Mesendoderm (in vitro differentiated cells): Measurements from ENCODE around the gene SMIM1.

Experiments
- DNase-seq: peaks from one replicate; pipeline ENCODE4 v3.0.0; 2013
- H2AK5ac ChIP-seq: 2 replicates; pipeline ENCODE4 v1.6.1; 2013; ENCODE audit warnings: low read length, inconsistent platforms
- H2BK120ac ChIP-seq: 2 replicates; pipeline ENCODE4 v1.6.1; 2013; ENCODE audit warnings: low read depth, mild to moderate bottlenecking, low read length, moderate library complexity, mixed read lengths
- H2BK15ac ChIP-seq: replicated peaks from 2 replicates; pipeline ENCODE4 v1.6.1; 2013; ENCODE audit warnings: low read depth, mild to moderate bottlenecking, moderate library complexity
- H2BK5ac ChIP-seq: 2 replicates; pipeline ENCODE4 v1.6.1; 2013; ENCODE audit warnings: low read length, inconsistent platforms
- H3K18ac ChIP-seq: 2 replicates; pipeline ENCODE4 v1.6.1; 2013; ENCODE audit warnings: mild to moderate bottlenecking, low read length, mixed read lengths
- H3K23ac ChIP-seq: one replicate; pipeline ENCODE4 v1.6.1; 2013; ENCODE audit warnings: low read length
- H3K27ac ChIP-seq: 2 replicates; pipeline ENCODE4 v1.5.1; 2013; ENCODE audit warnings: low read depth, mild to moderate bottlenecking, inconsistent platforms, low read length, moderate library complexity
- H3K27me3 ChIP-seq: 2 replicates; pipeline ENCODE4 v1.6.1; 2013; ENCODE audit warnings: low read length, control low read depth, mild to moderate bottlenecking, inconsistent platforms; ENCODE audit not compliant: insufficient read depth, poor library complexity
- H3K36me3 ChIP-seq: 2 replicates; pipeline ENCODE4 v1.6.1; 2013; ENCODE audit warnings: low read length, inconsistent platforms; ENCODE audit not compliant: control insufficient read depth, insufficient read depth
- H3K4ac ChIP-seq: one replicate; pipeline ENCODE4 v1.6.1; 2013; ENCODE audit warnings: low read depth, mild to moderate bottlenecking, low read length, moderate library complexity
- H3K4me1 ChIP-seq: 2 replicates; pipeline ENCODE4 v1.6.1; 2013; ENCODE audit warnings: low read depth, low read length, inconsistent platforms; ENCODE audit not compliant: control insufficient read depth
- H3K4me2 ChIP-seq: 2 replicates; pipeline ENCODE4 v1.6.1; 2013; ENCODE audit warnings: low read length
- H3K4me3 ChIP-seq: 2 replicates; pipeline ENCODE4 v1.5.1; 2013; ENCODE audit warnings: mild to moderate bottlenecking, low read length
- H3K56ac ChIP-seq: one replicate; pipeline ENCODE4 v1.6.1; 2013; ENCODE audit warnings: low read length
- H3K79me1 ChIP-seq: 2 replicates; pipeline ENCODE4 v1.6.1; 2013; ENCODE audit warnings: low read length, inconsistent platforms
- H3K79me2 ChIP-seq: 2 replicates; pipeline ENCODE4 v1.6.1; 2013; ENCODE audit warnings: mild to moderate bottlenecking, low read length; ENCODE audit not compliant: control insufficient read depth, insufficient read depth
- H3K9ac ChIP-seq: 2 replicates; pipeline ENCODE4 v1.6.1; 2013; ENCODE audit warnings: low read length, inconsistent platforms
- H4K5ac ChIP-seq: one replicate; pipeline ENCODE4 v1.6.1; 2013; ENCODE audit warnings: low read length
- H4K8ac ChIP-seq: one replicate; pipeline ENCODE4 v1.6.1; 2013; ENCODE audit warnings: low read depth, mild to moderate bottlenecking, control low read depth, low read length, moderate library complexity
- WGBS: extraction: QIAGEN DNeasy Blood & Tissue Kit; methylation state at CpG from one replicate; pipeline ENCODE4 v1.1.7; 2013; ENCODE audit warnings: low lambda C conversion rate, missing lambda C conversion rate; ENCODE audit not compliant: insufficient coverage; ENCODE audit errors: extremely low coverage; 5-methylcytosine and 5-hydroxymethylcytosine counted together

Gene SMIM1

DNA sequence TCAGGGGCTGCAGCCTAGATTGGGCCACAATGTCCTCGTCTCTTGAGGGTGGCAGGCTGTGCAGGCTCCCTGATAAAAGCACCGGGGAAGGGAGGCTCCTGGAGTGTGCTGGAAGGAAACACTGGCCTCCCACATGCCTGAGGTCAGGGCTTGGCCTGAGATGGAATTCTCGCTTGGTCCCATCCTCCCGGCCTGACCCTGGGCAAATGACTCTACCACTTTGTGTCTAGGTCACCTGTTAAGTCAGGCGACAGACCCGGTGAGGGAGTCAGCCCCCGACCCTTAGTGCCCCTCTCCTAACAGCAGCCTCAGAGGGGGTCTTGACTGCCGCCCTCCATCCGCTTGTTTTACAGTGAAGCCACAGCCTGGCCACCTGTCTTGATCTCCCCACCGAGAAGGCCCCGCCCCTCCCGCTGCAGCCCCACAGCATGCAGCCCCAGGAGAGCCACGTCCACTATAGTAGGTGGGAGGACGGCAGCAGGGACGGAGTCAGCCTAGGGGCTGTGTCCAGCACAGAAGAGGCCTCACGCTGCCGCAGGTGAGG, 2.5 kb downstream of the SMIM1 start:
- no peaks in the 10 kb centered on the region for H3K4me1 ChIP-seq
- H3K4ac ChIP-seq = no peak overlapping the region

DNA sequence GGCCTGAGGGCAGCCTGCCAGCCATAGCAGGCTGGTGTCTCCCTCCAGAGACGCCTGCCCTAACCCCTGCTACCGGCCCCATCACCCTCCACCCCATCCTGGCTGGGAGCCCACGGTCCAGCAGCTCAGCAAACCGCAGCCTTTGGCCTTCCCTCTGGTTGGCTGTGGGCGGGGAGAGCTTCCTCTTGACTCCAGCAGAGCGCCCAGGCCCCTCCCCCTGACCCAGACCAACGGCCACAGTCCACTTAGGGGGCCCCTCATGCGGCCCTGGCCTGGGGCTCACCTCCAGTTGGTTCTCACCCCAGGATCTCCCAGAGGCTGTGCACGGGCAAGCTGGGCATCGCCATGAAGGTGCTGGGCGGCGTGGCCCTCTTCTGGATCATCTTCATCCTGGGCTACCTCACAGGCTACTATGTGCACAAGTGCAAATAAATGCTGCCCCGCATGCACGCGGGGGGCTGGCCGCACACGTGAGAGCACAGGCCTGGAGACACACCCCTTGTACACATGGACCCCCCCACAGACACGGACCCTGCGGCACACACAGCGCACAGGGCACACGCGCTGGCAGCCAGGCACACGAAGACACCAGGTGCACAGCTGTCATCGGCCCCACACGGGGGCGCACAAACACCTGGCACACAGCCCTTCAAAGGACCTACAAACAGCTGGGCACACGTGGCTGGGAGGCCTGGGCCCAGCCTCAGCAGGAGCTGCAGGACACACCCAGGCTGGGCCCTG, 3.1 kb downstream of the SMIM1 start:
- Histone ChIP-seq H2BK15ac (no peak overlapping the region), H3K56ac (no peak overlapping the region), H3K4me2 (no peak overlapping the region), H3K79me2 (no peaks in the 10 kb centered on the region), H3K27ac (no peak overlapping the region), H2BK5ac (no peak overlapping the region), H3K9ac (no peak overlapping the region), H2BK120ac (no peak overlapping the region), H3K18ac (no peak overlapping the region), H4K5ac (no peak overlapping the region), H3K79me1 (no peaks in the 10 kb centered on the region), H4K8ac (no peak overlapping the region), H3K4me3 (no peak overlapping the region), H3K4ac (no peak overlapping the region), H3K36me3 (peaks cover 5% of the 10 kb centered on the region), H3K23ac (no peak overlapping the region), H3K4me1 (no peaks in the 10 kb centered on the region), H3K27me3 (no peaks in the 10 kb centered on the region), H2AK5ac (no peak overlapping the region)
- DNase-seq = peak; percentile 76
- WGBS = no CpG with 5 or more reads among the region's 27 CpGs

More for the DNA sequence above, 2.5 kb downstream of the SMIM1 start:
- no peaks in the 10 kb centered on the region for H3K27me3 ChIP-seq
- no peak overlapping the region for H3K4me3 ChIP-seq
- H3K79me1 ChIP-seq = no peaks in the 10 kb centered on the region
- H2AK5ac ChIP-seq = no peak overlapping the region
- no peak overlapping the region for H2BK15ac ChIP-seq
- no peak overlapping the region for H3K18ac ChIP-seq
- no peaks in the 10 kb centered on the region for H3K79me2 ChIP-seq
- no peak overlapping the region for H4K5ac ChIP-seq
- H3K36me3 ChIP-seq = peaks cover 2% of the 10 kb centered on the region
- H2BK120ac ChIP-seq = no peak overlapping the region
- H3K4me2 ChIP-seq = no peak overlapping the region
- no peak overlapping the region for H3K27ac ChIP-seq
- WGBS = no CpG with 5 or more reads among the region's 17 CpGs
- H2BK5ac ChIP-seq = no peak overlapping the region
- DNase-seq = no peak
- no peak overlapping the region for H3K56ac ChIP-seq
- no peak overlapping the region for H3K9ac ChIP-seq
- H3K23ac ChIP-seq = no peak overlapping the region
- H4K8ac ChIP-seq = no peak overlapping the region

DNA sequence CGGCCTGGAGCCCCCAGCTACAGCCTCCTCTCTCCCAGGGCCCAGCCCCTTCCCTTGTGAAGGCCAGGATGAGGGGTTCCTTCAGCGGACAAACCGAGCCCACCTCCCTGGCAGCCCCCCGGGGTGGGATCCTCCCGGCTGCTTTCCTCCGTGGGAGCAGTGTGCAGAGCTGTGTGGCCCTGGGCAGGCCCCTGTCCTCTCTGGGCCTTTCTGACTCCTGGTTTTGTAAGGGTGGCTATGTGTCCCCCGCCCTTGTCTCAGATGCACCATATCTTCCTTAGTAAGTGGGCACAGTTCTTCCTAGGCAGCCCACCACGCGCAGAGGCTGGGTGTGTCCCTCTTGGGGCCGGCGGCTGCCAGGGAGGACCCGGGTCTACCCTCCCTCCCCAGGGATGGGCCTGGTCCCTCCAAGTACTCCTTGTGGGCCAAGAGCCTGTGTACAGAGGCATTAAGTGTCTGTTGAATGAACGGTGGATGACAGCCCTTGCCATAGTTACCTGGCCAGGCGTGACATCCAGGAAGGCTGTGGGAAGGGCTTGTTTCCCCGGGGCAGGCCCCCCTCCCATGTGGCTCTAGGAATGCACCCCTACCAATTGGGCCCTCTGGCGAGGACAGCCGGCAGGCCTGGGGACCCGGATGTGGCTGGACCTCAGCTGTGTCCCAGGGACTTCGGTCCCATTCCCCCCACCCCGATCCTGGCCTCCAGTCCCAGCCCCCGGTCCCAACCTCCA, 3.8 kb downstream of the SMIM1 start:
- Histone ChIP-seq H2BK5ac (no peak overlapping the region), H3K4me1 (no peaks in the 10 kb centered on the region), H3K27me3 (no peaks in the 10 kb centered on the region), H3K36me3 (peaks cover 5% of the 10 kb centered on the region), H4K5ac (no peak overlapping the region), H3K56ac (no peak overlapping the region), H3K79me2 (no peaks in the 10 kb centered on the region), H3K4ac (no peak overlapping the region), H3K79me1 (no peaks in the 10 kb centered on the region), H4K8ac (no peak overlapping the region), H2AK5ac (no peak overlapping the region), H2BK15ac (no peak overlapping the region), H3K27ac (no peak overlapping the region), H3K18ac (no peak overlapping the region), H3K4me2 (no peak overlapping the region), H3K4me3 (no peak overlapping the region), H3K23ac (no peak overlapping the region), H3K9ac (no peak overlapping the region), H2BK120ac (no peak overlapping the region)
- no CpG with 5 or more reads among the region's 21 CpGs for WGBS
- no peak for DNase-seq

DNA sequence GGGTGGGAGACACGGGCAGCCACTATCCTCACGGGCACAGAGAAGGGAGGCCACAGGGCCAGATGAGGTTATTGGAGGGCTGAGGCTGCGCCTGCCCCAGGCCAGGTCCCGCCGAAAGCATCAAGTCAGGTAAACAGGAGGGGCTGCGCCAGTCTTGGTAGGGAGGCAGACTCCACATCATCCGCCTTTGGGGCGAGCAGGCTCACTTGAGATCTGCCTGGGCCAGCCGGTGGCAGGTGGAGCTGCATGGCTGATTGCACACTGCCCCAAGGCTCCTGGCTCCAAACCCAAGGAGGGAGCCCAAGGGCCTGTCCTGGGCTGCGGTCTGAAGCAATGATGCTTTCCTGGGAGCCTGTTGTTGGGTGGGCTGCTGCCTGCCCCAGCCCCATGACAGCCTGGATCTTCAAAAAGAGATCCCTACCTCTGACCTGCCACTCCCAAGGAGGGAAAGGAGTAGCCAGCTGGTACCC, 4.6 kb downstream of the SMIM1 start:
- H3K27me3 ChIP-seq = no peaks in the 10 kb centered on the region
- no peak overlapping the region for H3K23ac ChIP-seq
- no peak overlapping the region for H2BK5ac ChIP-seq
- no peak overlapping the region for H4K5ac ChIP-seq
- H3K36me3 ChIP-seq = peaks cover 7% of the 10 kb centered on the region
- H2AK5ac ChIP-seq = no peak overlapping the region
- H3K4ac ChIP-seq = no peak overlapping the region
- H2BK15ac ChIP-seq = no peak overlapping the region
- no peak overlapping the region for H3K4me2 ChIP-seq
- DNase-seq = no peak
- WGBS = no CpG with 5 or more reads among the region's 10 CpGs
- no peak overlapping the region for H3K56ac ChIP-seq
- H3K9ac ChIP-seq = no peak overlapping the region
- no peak overlapping the region for H3K27ac ChIP-seq
- H3K4me3 ChIP-seq = no peak overlapping the region
- no peaks in the 10 kb centered on the region for H3K4me1 ChIP-seq
- H3K79me1 ChIP-seq = no peaks in the 10 kb centered on the region
- H3K79me2 ChIP-seq = no peaks in the 10 kb centered on the region
- no peak overlapping the region for H3K18ac ChIP-seq
- H2BK120ac ChIP-seq = no peak overlapping the region
- no peak overlapping the region for H4K8ac ChIP-seq

DNA sequence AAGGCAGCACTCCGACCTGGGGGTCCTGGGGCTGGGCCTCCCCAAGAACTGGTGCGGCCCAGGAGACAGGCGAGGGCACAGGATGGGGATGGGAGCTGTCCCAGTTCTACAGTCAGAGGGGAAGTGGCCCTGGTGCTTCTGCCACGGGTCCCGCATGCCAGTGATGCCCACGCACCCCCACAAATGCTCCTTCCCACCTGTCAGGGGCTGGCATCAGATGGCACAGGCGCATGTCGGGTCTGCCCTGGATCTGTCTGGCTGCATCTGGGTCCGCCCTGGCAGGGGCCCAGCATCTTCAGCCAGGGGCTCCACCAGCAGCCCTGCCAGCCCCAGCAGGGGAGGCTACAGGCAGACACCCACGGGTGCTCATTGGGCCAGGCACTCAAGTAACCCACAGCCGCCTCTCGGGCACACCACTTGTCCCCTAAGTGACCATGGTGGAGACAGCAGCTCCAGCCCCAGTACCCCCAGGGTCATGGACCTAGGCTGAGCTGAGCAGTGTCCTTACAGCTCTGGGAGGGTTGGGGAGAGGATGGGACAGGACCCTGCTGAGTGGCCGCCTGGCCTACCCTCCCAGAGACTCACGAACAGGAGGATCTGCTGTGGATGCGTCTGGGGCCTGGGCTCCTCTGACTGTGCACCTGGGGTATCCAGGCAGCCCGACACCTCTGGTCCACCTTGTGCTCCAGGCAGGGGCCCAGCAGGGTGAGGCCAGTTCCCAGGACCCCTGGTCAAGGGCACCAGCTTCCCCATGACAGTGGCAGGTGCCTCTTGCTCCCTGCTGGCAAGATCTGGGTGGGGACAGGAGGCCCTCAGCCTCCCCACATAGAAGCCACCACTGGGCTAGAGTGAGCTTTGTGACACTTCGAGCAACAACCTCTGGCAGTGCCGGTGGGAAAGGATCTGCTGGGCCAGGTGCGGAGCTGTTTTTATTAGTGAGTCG, 5.4 kb downstream of the SMIM1 start:
- H3K79me1 ChIP-seq = no peaks in the 10 kb centered on the region
- H2BK120ac ChIP-seq = no peak overlapping the region
- DNase-seq = no peak
- no peak overlapping the region for H3K4me3 ChIP-seq
- H3K4me1 ChIP-seq = no peaks in the 10 kb centered on the region
- no peak overlapping the region for H3K27ac ChIP-seq
- H3K18ac ChIP-seq = no peak overlapping the region
- no peak overlapping the region for H2BK5ac ChIP-seq
- H3K23ac ChIP-seq = no peak overlapping the region
- no peak overlapping the region for H2AK5ac ChIP-seq
- no peak overlapping the region for H3K9ac ChIP-seq
- H2BK15ac ChIP-seq = no peak overlapping the region
- H4K5ac ChIP-seq = no peak overlapping the region
- peaks cover 11% of the 10 kb centered on the region for H3K36me3 ChIP-seq
- H3K4ac ChIP-seq = no peak overlapping the region
- H3K27me3 ChIP-seq = no peaks in the 10 kb centered on the region
- no CpG with 5 or more reads among the region's 20 CpGs for WGBS
- no peak overlapping the region for H3K4me2 ChIP-seq
- H3K56ac ChIP-seq = no peak overlapping the region
- H3K79me2 ChIP-seq = no peaks in the 10 kb centered on the region
- H4K8ac ChIP-seq = no peak overlapping the region
